ENCODE results near the gene RASL11A. TPM values are rescaled to one million over a fixed set of nuclear protein-coding genes. Genes with fewer than 3 reads are reported as not detected.

Gene RASL11A
- total RNA-seq: 0.89 and 2.6 TPM in 2 replicates

GRCh38 chr13:27270594-27271520 lies at the start of gene RASL11A:
Gene RASL11A (plus strand): TSS chr13:27270830. CDS start chr13:27270945, 115 bp downstream.

GRCh38 chr13:27251166-27252091 lies 19.2 kb upstream of the RASL11A start, which contains the start of gene RPL21:
Gene RPL21 (plus strand): TSS chr13:27251558. CDS start chr13:27253777, 2,219 bp downstream.

Other genes with a start within 250 kb of the RASL11A start
- gene USP12, start 99.0 kb upstream of the RASL11A start, total RNA-seq: 25.5 and 48.2 TPM in 2 replicates
- gene RPL21, start 19.3 kb upstream of the RASL11A start, total RNA-seq: 286 and 757 TPM in 2 replicates
- 93.8 and 127 TPM in 2 replicates for gene GTF3A, start 153.8 kb downstream of the RASL11A start, total RNA-seq
- gene MTIF3, start 179.7 kb downstream of the RASL11A start, total RNA-seq: 39.4 and 50.2 TPM in 2 replicates